Testis (tissue), 2 donors: ENCODE measurements around the gene DOK5.

ENCODE experiments used
- CTCF ChIP-seq, 3 experiments: fragments of 450-650 bp in 2 of 3; fragments of 200-600 bp in 1 of 3; sonication (generic) in 1 of 3; IDR thresholded peaks; one replicate each; pipeline ENCODE4 v1.5.1; 2016 to 2019; ENCODE audit warnings: antibody characterized with exemption in 3 of 3, mild to moderate bottlenecking in 2 of 3, moderate library complexity in 1 of 3
- POLR2A ChIP-seq: fragments of 450-650 bp; IDR thresholded peaks from one replicate; pipeline ENCODE4 v1.6.1; 2017; ENCODE audit warnings: antibody characterized with exemption, mild to moderate bottlenecking, moderate library complexity

- TF ChIP-seq CTCF (IDR thresholded peaks at IDR 0.05) (no peak), POLR2A (no peak)
Observed at GRCh38 chr20:54464003-54464402, 11.4 kb upstream of the DOK5 start.
